ENCODE results near the gene PADI4.

The PADI4 gene

GRCh38 chr1:17265162-17265561 is 42.8 kb upstream of the PADI4 start:
- TF ChIP-seq, protein P1, sequence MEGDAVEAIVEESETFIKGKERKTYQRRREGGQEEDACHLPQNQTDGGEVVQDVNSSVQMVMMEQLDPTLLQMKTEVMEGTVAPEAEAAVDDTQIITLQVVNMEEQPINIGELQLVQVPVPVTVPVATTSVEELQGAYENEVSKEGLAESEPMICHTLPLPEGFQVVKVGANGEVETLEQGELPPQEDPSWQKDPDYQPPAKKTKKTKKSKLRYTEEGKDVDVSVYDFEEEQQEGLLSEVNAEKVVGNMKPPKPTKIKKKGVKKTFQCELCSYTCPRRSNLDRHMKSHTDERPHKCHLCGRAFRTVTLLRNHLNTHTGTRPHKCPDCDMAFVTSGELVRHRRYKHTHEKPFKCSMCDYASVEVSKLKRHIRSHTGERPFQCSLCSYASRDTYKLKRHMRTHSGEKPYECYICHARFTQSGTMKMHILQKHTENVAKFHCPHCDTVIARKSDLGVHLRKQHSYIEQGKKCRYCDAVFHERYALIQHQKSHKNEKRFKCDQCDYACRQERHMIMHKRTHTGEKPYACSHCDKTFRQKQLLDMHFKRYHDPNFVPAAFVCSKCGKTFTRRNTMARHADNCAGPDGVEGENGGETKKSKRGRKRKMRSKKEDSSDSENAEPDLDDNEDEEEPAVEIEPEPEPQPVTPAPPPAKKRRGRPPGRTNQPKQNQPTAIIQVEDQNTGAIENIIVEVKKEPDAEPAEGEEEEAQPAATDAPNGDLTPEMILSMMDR (IDR thresholded peaks at IDR 0.05; ENCODE audit: control insufficient read depth, extremely low read depth, insufficient read depth), result no peak
- no peak overlapping the region for H3K4me3 ChIP-seq (ENCODE audit: low read depth, low read length)
- DNase-seq (ENCODE audit: low read depth), result no peak

GRCh38 chr1:17265950-17266349 is 42.0 kb upstream of the PADI4 start:
- TF ChIP-seq, protein P1 (IDR thresholded peaks at IDR 0.05; ENCODE audit: control insufficient read depth, extremely low read depth, insufficient read depth), result no peak
- H3K4me3 ChIP-seq (ENCODE audit: low read depth, low read length), result no peak overlapping the region
- no peak for DNase-seq (ENCODE audit: low read depth)

DNA sequence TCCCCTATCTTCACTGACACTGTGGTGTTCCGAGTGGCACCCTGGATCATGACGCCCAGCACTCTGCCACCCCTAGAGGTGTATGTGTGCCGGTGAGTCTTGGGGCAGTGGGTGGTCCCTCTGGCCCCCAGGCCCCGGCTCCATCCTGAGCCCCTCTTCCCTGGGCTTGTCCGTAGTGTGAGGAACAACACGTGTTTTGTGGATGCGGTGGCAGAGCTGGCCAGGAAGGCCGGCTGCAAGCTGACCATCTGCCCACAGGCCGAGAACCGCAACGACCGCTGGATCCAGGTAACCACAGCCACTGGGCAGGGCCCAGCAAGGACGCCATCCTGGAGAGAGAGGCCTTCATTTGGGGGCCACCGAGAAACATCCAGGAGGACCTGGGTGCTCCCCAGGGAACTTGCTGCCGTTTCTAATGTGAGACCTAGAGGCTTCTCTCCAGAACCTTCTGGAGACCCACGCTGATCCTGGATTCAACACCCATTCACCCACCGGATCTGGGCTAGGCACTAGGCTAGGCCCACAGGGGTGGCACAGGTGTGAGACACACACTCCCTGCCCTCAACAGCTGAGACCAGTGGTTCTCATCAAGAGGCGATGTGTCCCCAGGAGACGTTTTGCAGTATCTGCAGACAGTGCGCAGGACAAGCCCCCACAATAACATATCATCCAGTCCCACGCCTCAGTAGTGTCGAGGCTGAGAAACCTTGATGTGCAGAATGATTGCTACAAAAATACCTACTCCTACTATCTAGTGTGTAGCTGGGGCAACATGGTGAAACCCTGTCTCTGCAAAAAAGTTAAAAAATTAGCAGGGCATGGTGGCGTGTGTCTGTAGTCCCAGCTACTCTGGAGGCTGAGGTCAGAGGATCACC is 36.9 kb upstream of the PADI4 start:
- TF ChIP-seq, protein P1 (IDR thresholded peaks at IDR 0.05; ENCODE audit: control insufficient read depth, extremely low read depth, insufficient read depth), result no peak
- no peak overlapping the region for H3K4me3 ChIP-seq (ENCODE audit: low read depth, low read length)
- no peak for DNase-seq (ENCODE audit: low read depth)

- TF ChIP-seq, protein P1 (IDR thresholded peaks at IDR 0.05; ENCODE audit: control insufficient read depth, extremely low read depth, insufficient read depth), result no peak
These were observed 35.9 kb upstream of the PADI4 start for GRCh38 chr1:17272066-17272465.

GRCh38 chr1:17272646-17273045 is 35.4 kb upstream of the PADI4 start:
- H3K4me3 ChIP-seq (ENCODE audit: low read depth, low read length), result no peak overlapping the region
- TF ChIP-seq, protein P1 (IDR thresholded peaks at IDR 0.05; ENCODE audit: control insufficient read depth, extremely low read depth, insufficient read depth), result no peak
- DNase-seq (ENCODE audit: low read depth), result no peak

More at GRCh38 chr1:17272066-17272465, 35.9 kb upstream of the PADI4 start:
- H3K4me3 ChIP-seq (ENCODE audit: low read depth, low read length), result no peak overlapping the region
- DNase-seq (ENCODE audit: low read depth), result no peak

DNA sequence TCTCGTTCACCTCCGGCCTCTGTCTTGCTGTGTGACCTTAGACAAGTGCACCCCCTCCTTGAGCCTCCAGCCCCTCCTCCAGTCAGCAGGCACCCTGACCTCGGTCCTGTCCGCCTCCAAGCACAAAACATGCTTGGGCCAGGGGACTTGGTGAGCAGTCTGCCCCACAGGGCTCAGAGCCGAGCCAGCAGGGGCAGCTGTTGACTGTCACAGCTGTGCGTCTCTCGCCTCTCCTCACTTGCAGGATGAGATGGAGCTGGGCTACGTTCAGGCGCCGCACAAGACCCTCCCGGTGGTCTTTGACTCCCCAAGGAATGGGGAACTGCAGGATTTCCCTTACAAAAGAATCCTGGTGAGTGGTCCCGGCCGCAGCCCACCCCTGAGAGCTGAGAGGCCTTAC is 34.9 kb upstream of the PADI4 start:
- TF ChIP-seq, protein P1 (IDR thresholded peaks at IDR 0.05; ENCODE audit: control insufficient read depth, extremely low read depth, insufficient read depth), result no peak
- H3K4me3 ChIP-seq (ENCODE audit: low read depth, low read length), result no peak overlapping the region
- DNase-seq (ENCODE audit: low read depth), result no peak
